Measurements from ENCODE around the gene CD48. TPM values are rescaled to one million over a fixed set of nuclear protein-coding genes. Genes with fewer than 3 reads are reported as not detected.

CD48 gene
- polyA plus RNA-seq, 3 donors, result 356 to 688 (median 363) TPM

DNA sequence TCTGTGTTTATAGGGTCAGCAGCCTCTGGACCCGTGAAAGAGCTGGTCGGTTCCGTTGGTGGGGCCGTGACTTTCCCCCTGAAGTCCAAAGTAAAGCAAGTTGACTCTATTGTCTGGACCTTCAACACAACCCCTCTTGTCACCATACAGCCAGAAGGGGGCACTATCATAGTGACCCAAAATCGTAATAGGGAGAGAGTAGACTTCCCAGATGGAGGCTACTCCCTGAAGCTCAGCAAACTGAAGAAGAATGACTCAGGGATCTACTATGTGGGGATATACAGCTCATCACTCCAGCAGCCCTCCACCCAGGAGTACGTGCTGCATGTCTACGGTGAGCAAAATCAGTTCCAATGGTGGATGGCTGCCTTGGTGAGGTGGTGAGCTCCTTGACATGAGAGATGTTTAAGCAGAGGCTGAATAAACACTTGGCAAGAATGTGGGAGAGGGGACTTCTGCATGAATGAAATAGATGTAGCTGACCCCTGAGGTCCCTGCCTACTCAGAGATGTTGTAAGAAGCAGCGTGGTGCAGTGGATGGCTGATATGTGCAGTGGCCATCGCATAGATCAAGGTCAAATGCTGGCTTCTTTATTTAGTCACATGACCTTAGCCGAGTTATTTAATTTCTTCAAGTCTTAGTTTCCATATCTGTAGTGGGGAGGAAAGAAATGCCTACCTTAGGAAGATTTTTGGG, 36.7 kb upstream of the CD48 start:
- TF ChIP-seq, protein P1, sequence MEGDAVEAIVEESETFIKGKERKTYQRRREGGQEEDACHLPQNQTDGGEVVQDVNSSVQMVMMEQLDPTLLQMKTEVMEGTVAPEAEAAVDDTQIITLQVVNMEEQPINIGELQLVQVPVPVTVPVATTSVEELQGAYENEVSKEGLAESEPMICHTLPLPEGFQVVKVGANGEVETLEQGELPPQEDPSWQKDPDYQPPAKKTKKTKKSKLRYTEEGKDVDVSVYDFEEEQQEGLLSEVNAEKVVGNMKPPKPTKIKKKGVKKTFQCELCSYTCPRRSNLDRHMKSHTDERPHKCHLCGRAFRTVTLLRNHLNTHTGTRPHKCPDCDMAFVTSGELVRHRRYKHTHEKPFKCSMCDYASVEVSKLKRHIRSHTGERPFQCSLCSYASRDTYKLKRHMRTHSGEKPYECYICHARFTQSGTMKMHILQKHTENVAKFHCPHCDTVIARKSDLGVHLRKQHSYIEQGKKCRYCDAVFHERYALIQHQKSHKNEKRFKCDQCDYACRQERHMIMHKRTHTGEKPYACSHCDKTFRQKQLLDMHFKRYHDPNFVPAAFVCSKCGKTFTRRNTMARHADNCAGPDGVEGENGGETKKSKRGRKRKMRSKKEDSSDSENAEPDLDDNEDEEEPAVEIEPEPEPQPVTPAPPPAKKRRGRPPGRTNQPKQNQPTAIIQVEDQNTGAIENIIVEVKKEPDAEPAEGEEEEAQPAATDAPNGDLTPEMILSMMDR (IDR thresholded peaks at IDR 0.05), result no peak
- Histone ChIP-seq H3K27ac (ENCODE audit: low read depth in 1 of 2, low read length in 2 of 2) (peak overlapping the region in 1 of 2 donors; percentile 10), H3K79me2 (ENCODE audit: insufficient read depth, low read length) (no peaks in the 10 kb centered on the region), H3K4me1 (ENCODE audit: control insufficient read depth in 1 of 2, insufficient read depth in 2 of 2, low read length in 2 of 2) (peaks cover 36 to 37% of the 10 kb centered on the region in 2 donors), H3K9ac (ENCODE audit: insufficient read depth, low read length, poor library complexity, severe bottlenecking) (no peak overlapping the region), H3K36me3 (replicated peaks in 1 of 2; ENCODE audit: control insufficient read depth in 1 of 2, insufficient read depth in 2 of 2, low read length in 2 of 2) (no peaks in the 10 kb centered on the region), H2AFZ (ENCODE audit: insufficient read depth, low read depth, low read length, poor library complexity, severe bottlenecking) (no peak overlapping the region), H3K4me2 (replicated peaks; ENCODE audit: extremely low read depth, low read length, poor library complexity, severe bottlenecking) (peak overlapping the region; percentile 56), H3K4me3 (replicated peaks in 1 of 3; ENCODE audit: low read depth in 2 of 3, low read length in 3 of 3) (peak overlapping the region in 1 of 3 experiments; percentile 39), H3K9me3 (replicated peaks in 1 of 2; ENCODE audit: control insufficient read depth in 1 of 2, insufficient read depth in 1 of 2, low read length in 2 of 2) (no peaks in the 10 kb centered on the region), H3K27me3 (ENCODE audit: control insufficient read depth in 2 of 2, insufficient read depth in 2 of 2, low read length in 2 of 2) (no peaks in the 10 kb centered on the region), H4K20me1 (ENCODE audit: insufficient read depth, low read length) (no peaks in the 10 kb centered on the region)
- Mint-ChIP-seq H3K27me3 (ENCODE audit: low read depth in 3 of 3) (peaks cover 2 to 9% (median 4%) of the 10 kb centered on the region in 3 donors), H3K27ac (peak overlapping the region; percentile 55 to 87 (median 66)), H3K4me3 (peak overlapping the region in 1 of 2 donors; percentile 40), H3K36me3 (peaks cover 8 to 18% of the 10 kb centered on the region in 2 donors), H3K4me1 (peaks cover 40% of the 10 kb centered on the region), H3K9me3 (no peaks in the 10 kb centered on the region)
- 0% methylated on average over 1 of the region's 10 CpGs for WGBS (ENCODE audit: insufficient coverage)
- peak in 2 of 3 donors; percentile 14 to 52 for DNase-seq
- intact Hi-C loops (cut with micrococcal nuclease), result no loop called here

DNA sequence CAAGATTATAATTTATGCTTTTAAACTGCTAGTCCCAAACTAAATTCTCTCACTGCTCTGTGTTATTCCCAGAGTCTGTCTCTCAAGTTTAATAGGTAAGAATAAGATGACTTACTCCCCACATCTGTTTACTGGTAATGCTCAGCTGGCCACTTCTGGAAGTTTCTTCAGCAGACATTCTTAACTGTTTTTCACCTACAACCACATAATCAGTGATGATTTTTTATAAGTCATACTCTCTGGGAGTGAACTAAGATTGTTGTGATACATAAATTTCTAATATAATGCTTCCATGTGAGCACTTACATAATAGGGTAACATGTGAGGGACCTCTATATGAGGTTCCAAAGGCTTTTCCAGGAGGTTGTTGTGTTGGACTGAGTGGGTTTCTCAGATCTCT, 36.1 kb upstream of the CD48 start:
- Histone ChIP-seq H3K4me2 (replicated peaks; ENCODE audit: extremely low read depth, low read length, poor library complexity, severe bottlenecking) (no peak overlapping the region), H3K79me2 (ENCODE audit: insufficient read depth, low read length) (no peaks in the 10 kb centered on the region), H4K20me1 (ENCODE audit: insufficient read depth, low read length) (no peaks in the 10 kb centered on the region), H3K4me1 (ENCODE audit: control insufficient read depth in 1 of 2, insufficient read depth in 2 of 2, low read length in 2 of 2) (peaks cover 43% of the 10 kb centered on the region in 2 donors), H3K27ac (ENCODE audit: low read depth in 1 of 2, low read length in 2 of 2) (no peak overlapping the region), H3K4me3 (replicated peaks in 1 of 3; ENCODE audit: low read depth in 2 of 3, low read length in 3 of 3) (no peak overlapping the region), H3K9me3 (replicated peaks in 1 of 2; ENCODE audit: control insufficient read depth in 1 of 2, insufficient read depth in 1 of 2, low read length in 2 of 2) (no peaks in the 10 kb centered on the region), H3K36me3 (replicated peaks in 1 of 2; ENCODE audit: control insufficient read depth in 1 of 2, insufficient read depth in 2 of 2, low read length in 2 of 2) (no peaks in the 10 kb centered on the region), H2AFZ (ENCODE audit: insufficient read depth, low read depth, low read length, poor library complexity, severe bottlenecking) (no peak overlapping the region), H3K9ac (ENCODE audit: insufficient read depth, low read length, poor library complexity, severe bottlenecking) (no peak overlapping the region), H3K27me3 (ENCODE audit: control insufficient read depth in 2 of 2, insufficient read depth in 2 of 2, low read length in 2 of 2) (no peaks in the 10 kb centered on the region)
- DNase-seq, result no peak
- H3K4me3 Mint-ChIP-seq, result no peak overlapping the region
- intact Hi-C loops (cut with micrococcal nuclease), result no loop called here
- no peaks in the 10 kb centered on the region for H3K9me3 Mint-ChIP-seq
- H3K4me1 Mint-ChIP-seq, result peaks cover 46% of the 10 kb centered on the region
- peaks cover 2 to 9% (median 2%) of the 10 kb centered on the region in 3 donors for H3K27me3 Mint-ChIP-seq (ENCODE audit: low read depth in 3 of 3)
- TF ChIP-seq, protein P1 (IDR thresholded peaks at IDR 0.05), result no peak
- H3K36me3 Mint-ChIP-seq, result peaks cover 8 to 14% of the 10 kb centered on the region in 2 donors
- H3K27ac Mint-ChIP-seq, result no peak overlapping the region

Data from CD14-positive monocyte (primary cell).